GM18517 (cell line): ENCODE data around the gene SOBP.
"Not testable (repeated sequence)": the region's sequence is repeated elsewhere in the genome, so short reads cannot be mapped to it uniquely, and the experiment has no call there.

Experiments used
- ATAC-seq: cut with Tn5 transposase; IDR thresholded peaks from one replicate; pipeline ENCODE4 v1.9.1; 2021; ENCODE audit warnings: mild to moderate bottlenecking, moderate library complexity; ENCODE audit not compliant: unreplicated experiment

The SOBP gene

GRCh38 chr6:107489636-107490565 lies at the start of gene SOBP:
TSS of gene SOBP (plus strand) at chr6:107490117. CDS start at chr6:107490617, 500 bp downstream.
- ATAC-seq = no peak

GRCh38 chr6:107440936-107441335 lies 49.0 kb upstream of the SOBP start:
- no peak for ATAC-seq

- no peak for ATAC-seq
Observed at GRCh38 chr6:107441682-107442081, 48.2 kb upstream of the SOBP start.

- no peak for ATAC-seq
Observed at GRCh38 chr6:107442938-107443607, 46.8 kb upstream of the SOBP start.

- ATAC-seq = no peak
Observed at GRCh38 chr6:107443608-107444267, 46.2 kb upstream of the SOBP start.

GRCh38 chr6:107444277-107444676 lies 45.6 kb upstream of the SOBP start:
- ATAC-seq = no peak

- no peak for ATAC-seq
Observed at GRCh38 chr6:107447663-107448216, 42.2 kb upstream of the SOBP start.

GRCh38 chr6:107448776-107449175 lies 41.1 kb upstream of the SOBP start:
- ATAC-seq = no peak

GRCh38 chr6:107458672-107459282 lies 31.1 kb upstream of the SOBP start:
- ATAC-seq = peak; percentile 28

GRCh38 chr6:107459283-107460082 lies 30.4 kb upstream of the SOBP start, which contains the start of gene PDSS2:
TSS of gene PDSS2 (minus strand) at chr6:107459564. CDS start at chr6:107459285, 279 bp downstream.
- ATAC-seq = peak; percentile 96

GRCh38 chr6:107460083-107460631 lies 29.8 kb upstream of the SOBP start:
- ATAC-seq = no peak

- ATAC-seq = no peak
Observed at GRCh38 chr6:107466062-107466461, 23.9 kb upstream of the SOBP start.

GRCh38 chr6:107470364-107470763 lies 19.6 kb upstream of the SOBP start:
- no peak for ATAC-seq

- no peak for ATAC-seq
Observed at GRCh38 chr6:107473660-107474059, 16.3 kb upstream of the SOBP start.

GRCh38 chr6:107475360-107475759 lies 14.6 kb upstream of the SOBP start:
- ATAC-seq = not testable (repeated sequence)

- not testable (repeated sequence) for ATAC-seq
Observed at GRCh38 chr6:107475826-107476225, 14.1 kb upstream of the SOBP start.

- ATAC-seq = no peak
Observed at GRCh38 chr6:107479089-107479690, 10.7 kb upstream of the SOBP start.

- ATAC-seq = no peak
Observed at GRCh38 chr6:107485157-107485556, 4.8 kb upstream of the SOBP start.
